Panc1 (cell line): ENCODE results near the gene PDSS1. TPM values are rescaled to one million over a fixed set of nuclear protein-coding genes. Genes with fewer than 3 reads are reported as not detected.

Experiments used
- ATAC-seq: fragments of 200-7000 bp; cut with Tn5 transposase; 2 replicates; pipeline ENCODE4 v1.9.1; 2020; ENCODE audit warnings: mild to moderate bottlenecking, moderate library complexity
- BruUV-seq: library from RNA; stranded (reverse); fragments of 400-500 nt; replicated peaks from 2 replicates; lab custom pipeline; 2021; lab: Mats Ljungman, UMichigan
- CTCF ChIA-PET: fragments of 300-600 bp; sonication (Branson Sonifier 250); formaldehyde crosslinking; loops from one replicate; lab custom pipeline; 2022; ENCODE audit warnings: antibody characterized with exemption; lab: Charles Lee
- POLR2A ChIA-PET: fragments of 300-600 bp; sonication (Branson Sonifier 250); formaldehyde crosslinking; loops from one replicate; lab custom pipeline; 2022; ENCODE audit warnings: antibody characterized with exemption; lab: Charles Lee
- DNase-seq: peaks from one replicate; pipeline ENCODE4 v3.0.0-alpha.2; 2010; ENCODE audit warnings: low read depth, low spot score
- H3K27ac ChIP-seq: 2 replicates; pipeline ENCODE4 v1.5.1; 2011; ENCODE audit warnings: mild to moderate bottlenecking, low read length, inconsistent platforms
- H3K27me3 ChIP-seq: fragments of 200-500 bp; sonication (Bioruptor generic); 2 replicates; pipeline ENCODE4 v1.6.0; 2014; ENCODE audit warnings: low read length, inconsistent platforms; ENCODE audit not compliant: control insufficient read depth, insufficient read depth
- H3K36me3 ChIP-seq: fragments of 200-500 bp; sonication (Bioruptor generic); 2 replicates; pipeline ENCODE4 v1.5.1; 2014; ENCODE audit warnings: inconsistent platforms, mild to moderate bottlenecking, low read length, moderate library complexity; ENCODE audit not compliant: control insufficient read depth, insufficient read depth
- H3K4me1 ChIP-seq: 2 replicates; pipeline ENCODE4 v1.5.1; 2011; ENCODE audit warnings: inconsistent platforms, mild to moderate bottlenecking, low read length, moderate library complexity; ENCODE audit not compliant: control insufficient read depth, insufficient read depth
- H3K4me3 ChIP-seq, 2 experiments: 2 replicates each; pipeline ENCODE4 v1.5.1; 2011 to 2012; ENCODE audit warnings: low read depth in 2 of 2, low read length in 2 of 2, mild to moderate bottlenecking in 2 of 2, inconsistent platforms in 1 of 2, moderate library complexity in 1 of 2
- H3K9me3 ChIP-seq: fragments of 200-500 bp; sonication (Bioruptor generic); 2 replicates; pipeline ENCODE4 v1.5.1; 2014; ENCODE audit warnings: low read depth, mild to moderate bottlenecking, inconsistent platforms, low read length, moderate library complexity; ENCODE audit not compliant: control insufficient read depth, insufficient read depth
- CTCF ChIP-seq: fragments of 450-650 bp; IDR thresholded peaks from 2 replicates; pipeline ENCODE4 v1.5.1; 2017; ENCODE audit warnings: mild to moderate bottlenecking
- POLR2AphosphoS5 ChIP-seq: IDR thresholded peaks from 2 replicates; pipeline ENCODE4 v1.6.1; 2012; ENCODE audit warnings: mild to moderate bottlenecking, low read depth, low read length, moderate library complexity
- REST ChIP-seq, 2 experiments: IDR thresholded peaks; 2 replicates each; pipeline ENCODE4 v1.6.1; 2011 to 2012; ENCODE audit warnings: low read depth in 2 of 2, control low read depth in 1 of 2, low read length in 1 of 2, mild to moderate bottlenecking in 1 of 2, moderate library complexity in 1 of 2; ENCODE audit not compliant: insufficient read depth in 1 of 2
- SIN3A ChIP-seq: IDR thresholded peaks from 2 replicates; pipeline ENCODE4 v1.6.1; 2012; ENCODE audit warnings: low read depth, mild to moderate bottlenecking, low read length, moderate library complexity, borderline replicate concordance; ENCODE audit not compliant: insufficient read depth
- TCF7L2 ChIP-seq: IDR thresholded peaks from 2 replicates; pipeline ENCODE4 v1.6.1; 2011; ENCODE audit warnings: mild to moderate bottlenecking, low read depth, low read length, inconsistent platforms
- in situ Hi-C: cut with HindIII; loops from 2 replicates; pipeline ENCODE4 v1.10.0; 2016; ENCODE audit warnings: low sequenced_read_pairs, low pct_unique_long_range_greater_than_20kb
- intact Hi-C: fragments of 100-400 bp; cut with micrococcal nuclease; formaldehyde crosslinking; loops from one replicate; pipeline ENCODE4 v1.10.0; 2022; ENCODE audit not compliant: unreplicated experiment
- total RNA-seq: library from RNA; stranded (reverse); gene quantifications from one replicate; pipeline ENCODE4 v1.2.1, GENCODE V29; 2021; ENCODE audit not compliant: unreplicated experiment

Gene PDSS1
- total RNA-seq, 1 experiment from 2014 or later: 7.1 TPM

GRCh38 chr10:26780106-26780792 is 82.7 kb downstream of the PDSS1 start:
- Histone ChIP-seq H3K4me1 (peaks cover 11% of the 10 kb centered on the region), H3K9me3 (no peaks in the 10 kb centered on the region)
- no TSS peak for BruUV-seq

More at GRCh38 chr10:26780106-26780792, 82.7 kb downstream of the PDSS1 start:
- ChIA-PET CTCF (no interaction called here), POLR2A (interaction anchor here (0.6 kb wide), 1 partner anchor 59 kb away, joined by 3 read pairs; no protein-coding TSS in a partner anchor)
- DNase-seq (no peak), ATAC-seq (no peak)
- Histone ChIP-seq H3K4me3 (no peak overlapping the region), H3K27me3 (no peaks in the 10 kb centered on the region), H3K36me3 (no peaks in the 10 kb centered on the region), H3K27ac (no peak overlapping the region)
- TF ChIP-seq TCF7L2 (no peak), SIN3A (no peak), POLR2AphosphoS5 (no peak), CTCF (no peak), REST (IDR thresholded peaks at IDR 0.05; ENCODE audit: insufficient read depth in 1 of 2, low read depth in 2 of 2, low read length in 1 of 2) (no peak)
- in situ Hi-C loops (no loop called here), intact Hi-C loops (no loop called here)
